GM11168 (cell line): Measurements from ENCODE around the gene PGS1.

ENCODE experiments used
- in situ Hi-C: fragments of 300-500 bp; cut with MboI; formaldehyde crosslinking; loops from one replicate; pipeline ENCODE4 v1.12.0; 2022; ENCODE audit warnings: low sequenced_read_pairs; ENCODE audit not compliant: unreplicated experiment

The PGS1 gene

DNA sequence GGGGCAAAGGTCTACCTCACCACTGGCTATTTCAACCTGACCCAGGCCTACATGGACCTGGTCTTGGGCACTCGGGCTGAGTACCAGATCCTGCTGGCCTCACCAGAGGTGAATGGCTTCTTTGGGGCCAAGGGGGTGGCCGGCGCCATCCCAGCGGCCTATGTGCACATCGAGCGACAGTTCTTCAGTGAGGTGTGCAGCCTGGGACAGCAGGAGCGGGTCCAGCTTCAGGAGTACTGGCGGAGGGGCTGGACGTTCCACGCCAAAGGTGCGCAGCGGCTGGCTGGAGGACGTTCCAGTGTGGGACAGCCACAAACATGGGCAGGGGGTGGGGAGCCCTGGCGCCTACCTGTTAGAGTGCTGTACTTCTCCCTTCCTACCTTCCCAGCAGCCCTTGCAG, 25.4 kb downstream of the PGS1 start:
- in situ Hi-C loops = no loop called here

DNA sequence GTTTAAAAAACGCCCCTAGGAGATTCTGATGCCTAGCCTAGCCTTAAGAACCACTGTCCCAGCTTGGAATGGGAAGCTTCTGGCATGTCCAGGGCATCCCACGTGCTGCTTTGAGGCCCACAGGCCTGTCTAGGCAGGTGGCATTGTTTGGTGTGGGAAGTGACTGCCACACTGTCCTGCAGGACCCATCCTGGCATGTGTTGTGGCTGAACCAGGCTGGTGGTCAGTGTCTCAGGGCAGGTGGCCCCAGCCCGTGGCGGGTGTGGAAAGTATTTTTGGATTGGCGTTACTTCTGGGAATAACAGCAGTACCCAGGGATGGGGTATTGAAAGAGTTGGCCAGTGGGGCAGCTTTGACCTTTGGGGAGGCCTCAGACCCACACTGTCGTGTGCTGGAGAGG, 27.9 kb downstream of the PGS1 start:
- in situ Hi-C loops = no loop called here

DNA sequence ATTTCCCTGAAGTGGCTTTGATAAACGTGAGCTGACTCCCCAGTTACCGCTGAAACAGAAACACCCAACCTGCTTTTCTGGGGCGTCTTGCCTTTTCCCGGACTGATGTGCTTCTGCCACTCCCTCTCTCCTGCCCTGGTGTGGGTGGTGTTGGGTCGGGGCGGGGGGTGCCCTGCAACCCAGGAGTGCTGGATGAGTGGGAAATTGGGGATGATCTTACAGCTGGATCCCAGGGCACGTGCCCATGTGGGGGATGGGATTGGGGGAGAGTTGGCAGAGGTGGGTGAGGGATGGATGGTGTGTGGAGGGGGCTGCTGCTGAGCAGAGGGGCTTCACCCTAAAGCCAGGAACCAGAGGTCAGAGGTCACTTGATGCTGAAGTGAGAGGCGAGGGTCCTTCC, 28.5 kb downstream of the PGS1 start:
- in situ Hi-C loops = no loop called here

DNA sequence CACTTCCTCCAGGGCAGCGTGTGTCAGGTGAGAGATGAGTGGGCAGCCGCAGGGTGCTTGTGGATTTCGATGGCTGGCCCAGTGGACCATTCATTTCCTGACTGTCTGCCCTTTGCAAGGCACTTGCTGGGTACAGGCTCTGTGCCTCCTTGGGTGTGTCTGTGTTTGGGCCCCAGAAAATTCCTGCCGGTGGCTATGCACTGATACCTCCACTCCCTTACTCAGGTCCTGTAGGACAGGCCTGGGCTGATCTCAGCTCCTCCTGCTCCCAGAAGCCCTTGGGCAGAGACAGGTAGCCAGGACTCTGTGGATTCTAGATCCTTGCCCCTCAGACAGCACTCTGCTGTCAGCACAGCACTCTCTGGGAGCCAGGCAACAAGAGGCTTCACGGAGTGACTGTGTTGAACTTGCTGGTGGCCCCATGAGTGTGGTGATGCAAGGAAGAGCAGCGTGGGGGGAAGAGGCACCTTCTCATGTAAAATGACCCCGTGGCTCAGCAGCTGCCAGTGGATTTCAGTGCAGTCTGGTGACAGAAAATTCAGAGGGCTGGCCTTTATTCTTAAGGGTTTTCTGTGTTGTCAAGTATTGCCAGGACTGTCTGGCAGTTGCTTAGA, 29.0 kb downstream of the PGS1 start:
- in situ Hi-C loops = no loop called here

DNA sequence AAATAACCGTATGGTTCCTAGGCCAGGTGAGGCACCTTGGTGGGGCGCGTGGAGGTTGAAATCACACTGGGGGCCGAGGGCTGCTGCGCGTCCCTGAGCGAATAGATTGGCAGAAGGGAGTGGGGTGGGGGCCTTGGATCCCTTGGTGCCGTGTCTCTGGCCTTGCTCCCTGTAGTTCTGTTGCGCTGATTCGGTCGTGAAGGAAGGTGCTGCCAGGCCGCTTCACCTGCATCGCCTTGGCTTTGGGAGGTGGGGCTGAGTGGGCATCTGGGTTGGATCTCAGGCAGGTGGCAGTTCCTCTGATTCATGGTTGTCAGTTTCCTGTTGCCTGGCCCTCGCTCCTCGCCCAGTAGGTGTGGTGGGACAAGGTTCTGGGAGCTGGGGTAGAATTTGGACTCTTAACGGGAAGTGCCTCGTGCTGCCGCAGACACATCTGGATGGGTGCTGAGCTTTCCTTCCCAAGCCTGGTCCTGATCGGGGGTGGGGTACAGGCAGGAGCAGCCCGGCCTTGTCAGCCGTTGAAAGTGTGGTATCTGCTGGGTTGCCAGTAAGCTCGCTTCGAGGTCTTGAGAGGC, 30.1 kb downstream of the PGS1 start:
- in situ Hi-C loops = no loop called here

DNA sequence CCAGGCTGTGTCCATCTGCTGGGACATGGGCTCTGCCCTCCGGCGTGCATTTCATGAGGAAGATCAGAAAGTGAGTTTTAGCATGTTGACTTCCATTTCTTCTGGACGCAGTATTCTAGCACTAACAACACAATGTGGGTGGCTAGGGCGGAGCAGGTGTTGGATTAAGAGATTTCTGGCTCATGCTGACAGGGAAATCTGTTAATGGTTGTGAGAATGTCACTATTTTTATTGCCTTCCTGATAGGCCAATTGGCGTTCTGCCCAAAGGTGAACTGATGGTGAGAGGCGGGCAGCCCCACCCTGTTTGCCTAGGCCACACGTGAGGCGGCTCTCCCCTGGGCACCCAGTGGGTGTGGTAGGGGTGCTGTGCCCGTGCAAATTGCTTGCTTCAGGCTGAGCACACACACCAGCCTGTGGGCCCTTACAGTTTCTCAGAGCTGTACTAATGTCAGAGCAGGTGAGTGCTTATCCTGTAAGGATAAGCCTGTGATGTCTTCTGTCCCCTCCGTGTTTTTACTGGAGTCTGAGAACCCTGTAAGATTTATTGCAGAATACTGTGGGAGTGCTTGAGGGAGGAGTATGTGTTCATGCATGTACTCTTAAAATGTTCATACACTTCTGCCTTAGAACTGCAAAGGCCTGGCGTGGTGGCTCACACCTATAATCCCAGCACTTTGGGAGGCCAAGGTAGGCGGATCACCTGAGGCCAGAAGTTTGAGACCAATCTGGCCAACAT, 30.9 kb downstream of the PGS1 start:
- in situ Hi-C loops = no loop called here

DNA sequence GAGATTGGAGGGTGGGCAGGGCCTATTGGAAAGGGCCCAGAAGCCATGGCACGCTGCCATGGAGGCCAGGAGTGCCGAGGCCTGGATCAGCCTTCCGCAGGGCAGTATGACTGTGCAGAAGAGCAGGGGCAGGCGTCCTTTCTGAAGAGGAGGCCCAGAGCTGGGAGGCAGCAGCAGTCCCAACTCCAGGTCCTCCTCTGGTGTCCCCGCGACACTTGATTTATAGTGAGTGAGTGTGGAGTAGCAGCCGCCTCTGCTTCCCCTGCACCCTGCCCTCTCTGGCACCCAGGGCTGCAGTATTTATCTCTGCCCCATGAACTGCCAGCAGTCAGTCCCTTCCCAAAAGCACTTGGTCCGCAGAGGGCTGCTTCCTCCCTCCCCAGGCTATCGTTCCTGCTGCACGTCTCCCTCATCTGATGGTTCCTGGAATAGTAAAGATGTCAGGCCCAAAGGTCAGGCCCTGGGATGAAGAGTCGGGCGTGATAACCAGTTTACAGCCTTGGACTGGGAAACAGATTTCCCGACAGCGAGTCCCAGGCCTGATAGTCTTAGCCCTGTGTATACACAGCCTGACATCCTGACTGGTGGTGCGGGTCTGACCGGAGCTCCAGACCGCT, 32.9 kb downstream of the PGS1 start:
- in situ Hi-C loops = no loop called here

DNA sequence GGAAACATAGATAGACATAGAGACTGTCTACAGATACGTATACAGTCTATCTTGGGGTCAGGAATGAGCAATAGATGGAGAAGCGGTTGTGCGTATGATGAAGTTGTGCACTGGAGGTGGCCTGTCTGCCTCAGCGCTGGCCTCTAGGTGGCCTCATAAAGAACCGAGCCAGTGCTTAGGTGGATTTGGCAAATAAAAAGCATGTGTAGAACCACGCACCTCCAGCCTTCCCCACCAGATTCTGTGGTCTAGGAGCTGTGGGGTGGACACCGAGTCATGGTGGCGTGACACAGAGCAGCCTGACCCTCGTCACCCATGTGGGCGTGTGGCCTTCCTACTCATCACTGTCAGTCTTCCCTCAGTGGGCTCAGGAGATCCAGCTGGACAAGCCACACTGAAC, 34.0 kb downstream of the PGS1 start:
- in situ Hi-C loops = no loop called here

DNA sequence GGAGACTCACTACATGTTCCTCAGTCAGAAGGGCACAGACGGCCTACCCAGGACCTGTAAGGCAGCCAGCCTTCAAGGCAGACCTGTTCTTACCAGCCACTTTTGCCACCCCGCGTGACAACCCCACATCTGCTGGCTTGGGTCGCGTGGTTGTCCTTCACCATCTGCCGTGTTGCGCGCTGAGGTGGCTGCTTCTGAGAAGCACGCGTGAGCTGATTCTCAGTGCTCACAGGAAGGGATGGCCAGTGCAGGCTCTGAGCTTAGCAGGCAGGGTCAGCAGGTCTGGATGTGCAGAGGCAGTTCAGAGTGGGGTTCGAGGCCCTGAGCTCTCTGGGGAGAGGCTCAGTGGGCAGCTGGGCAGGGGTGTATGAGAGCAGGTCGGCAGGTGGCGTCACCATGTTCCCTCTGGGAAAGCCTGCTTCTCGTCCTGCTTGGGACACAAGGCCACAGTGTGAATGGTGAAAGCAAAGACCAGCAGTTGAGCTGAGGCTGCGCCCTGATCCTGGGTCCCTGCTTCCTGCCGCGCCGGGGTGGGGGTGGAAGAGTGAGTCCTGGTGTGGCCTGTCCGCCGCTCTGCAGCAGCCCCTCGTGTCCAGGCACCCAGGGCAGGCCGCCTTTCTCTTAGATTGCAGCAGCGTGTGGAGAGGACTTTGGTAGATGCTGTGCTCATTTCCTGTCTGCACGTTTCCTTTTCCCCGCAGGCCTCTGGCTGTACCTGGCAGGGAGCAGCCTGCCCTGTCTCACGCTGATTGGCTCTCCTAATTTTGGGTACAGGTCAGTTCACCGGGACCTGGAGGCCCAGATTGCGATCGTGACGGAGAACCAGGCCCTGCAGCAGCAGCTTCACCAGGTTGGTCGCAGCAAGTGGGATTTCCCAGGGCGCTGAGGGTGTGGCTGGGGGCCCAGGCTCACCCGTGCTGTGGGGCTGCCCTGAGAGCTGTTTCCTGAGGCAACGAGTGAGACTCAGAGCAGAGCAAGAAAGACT, 36.0 kb downstream of the PGS1 start:
- in situ Hi-C loops = no loop called here

DNA sequence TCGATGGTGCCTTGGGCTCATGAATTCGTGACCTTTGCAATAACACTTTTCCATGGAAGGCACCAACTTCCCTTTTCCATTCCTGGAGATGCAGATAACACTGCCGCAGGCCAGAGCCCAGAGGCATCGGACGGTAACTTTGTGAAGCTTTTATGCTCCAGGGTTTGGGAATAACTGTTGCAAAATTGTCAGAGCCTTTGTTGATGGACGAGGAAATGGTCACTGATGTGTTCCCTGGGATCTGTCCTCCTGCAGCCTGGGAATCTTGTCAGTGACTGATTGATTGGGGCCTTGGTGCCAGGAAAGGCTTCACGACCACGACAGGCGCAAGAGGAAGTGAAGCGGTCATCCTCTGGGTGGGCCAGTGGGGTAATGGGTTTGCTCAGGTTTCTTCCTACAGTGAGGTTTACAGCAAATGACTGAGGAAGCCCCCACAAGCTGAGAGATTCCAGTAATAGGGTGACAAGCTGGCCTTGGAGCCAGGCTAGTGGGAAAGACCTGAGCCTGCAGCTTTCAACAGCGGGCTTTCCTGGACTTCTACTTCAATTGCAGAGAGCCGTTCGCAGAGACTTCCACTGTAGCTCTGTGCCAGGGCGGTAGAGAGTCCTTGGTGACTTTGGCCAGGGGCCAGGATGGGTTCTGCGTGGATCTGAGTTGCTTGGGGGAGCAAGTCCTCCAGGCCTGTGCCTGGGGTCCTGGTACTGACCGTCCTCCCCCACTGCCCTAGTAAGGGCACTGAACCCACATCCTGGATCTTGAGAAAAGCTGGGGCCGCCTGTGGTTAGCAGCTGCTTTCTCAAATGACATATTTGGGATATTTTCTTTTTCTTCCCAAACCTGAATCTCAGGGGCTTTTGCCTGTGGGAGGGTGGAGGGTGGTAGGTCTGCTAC, 37.6 kb downstream of the PGS1 start:
- in situ Hi-C loops = no loop called here

DNA sequence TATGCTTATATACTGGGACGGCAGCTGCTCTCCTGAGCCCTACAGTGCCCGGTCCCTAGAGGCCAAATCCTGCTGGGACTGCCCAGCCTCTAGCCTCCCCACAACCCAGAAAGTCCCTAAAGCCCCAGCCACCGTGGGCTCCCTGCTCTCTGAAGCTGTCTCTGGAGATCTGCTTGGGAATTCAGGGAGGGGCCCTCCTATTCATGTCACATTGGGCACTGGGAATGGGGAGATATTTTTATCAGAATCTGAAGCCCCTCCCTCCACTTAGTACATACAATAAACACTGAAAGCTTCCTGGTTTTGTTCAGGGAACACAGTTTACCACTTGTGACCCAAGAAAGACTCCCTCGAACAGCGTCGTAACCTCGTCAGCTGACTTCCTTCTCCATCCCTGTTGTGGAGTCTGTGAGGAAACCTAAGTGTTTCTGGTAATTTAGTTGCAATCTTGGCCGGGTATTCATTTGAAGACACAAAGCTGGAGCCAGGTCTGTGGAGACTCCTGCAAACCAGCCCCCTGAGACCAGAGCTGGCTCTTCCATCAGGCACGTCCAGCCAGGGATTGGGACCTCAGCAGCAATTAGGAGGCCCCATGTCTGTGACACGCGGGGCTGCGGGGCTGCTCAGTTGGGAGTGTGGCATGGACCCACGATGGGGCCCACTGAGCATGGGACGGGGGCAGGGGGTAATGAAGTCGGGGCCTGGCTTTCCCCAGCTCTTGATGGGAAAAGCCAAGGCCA, 38.5 kb downstream of the PGS1 start:
- in situ Hi-C loops = no loop called here

DNA sequence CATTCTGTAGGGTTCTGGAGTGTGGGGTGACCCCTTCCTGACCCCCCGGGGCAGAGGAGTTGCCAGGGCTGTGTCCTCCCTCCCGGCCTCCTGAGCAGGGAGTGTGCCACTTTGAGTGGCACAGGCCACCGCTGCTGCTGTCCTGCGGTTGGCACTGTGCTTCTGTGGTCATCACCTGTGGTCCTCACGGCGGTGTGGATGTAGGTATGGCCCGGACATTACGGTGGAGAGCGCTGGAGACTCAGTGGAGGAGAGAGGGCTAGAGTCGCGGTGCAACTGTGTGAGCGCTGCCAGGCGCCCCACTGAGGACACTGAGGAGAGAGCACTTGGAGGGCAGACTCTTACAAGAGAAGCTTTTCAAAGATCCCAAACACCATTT, 39.1 kb downstream of the PGS1 start:
- in situ Hi-C loops = no loop called here

DNA sequence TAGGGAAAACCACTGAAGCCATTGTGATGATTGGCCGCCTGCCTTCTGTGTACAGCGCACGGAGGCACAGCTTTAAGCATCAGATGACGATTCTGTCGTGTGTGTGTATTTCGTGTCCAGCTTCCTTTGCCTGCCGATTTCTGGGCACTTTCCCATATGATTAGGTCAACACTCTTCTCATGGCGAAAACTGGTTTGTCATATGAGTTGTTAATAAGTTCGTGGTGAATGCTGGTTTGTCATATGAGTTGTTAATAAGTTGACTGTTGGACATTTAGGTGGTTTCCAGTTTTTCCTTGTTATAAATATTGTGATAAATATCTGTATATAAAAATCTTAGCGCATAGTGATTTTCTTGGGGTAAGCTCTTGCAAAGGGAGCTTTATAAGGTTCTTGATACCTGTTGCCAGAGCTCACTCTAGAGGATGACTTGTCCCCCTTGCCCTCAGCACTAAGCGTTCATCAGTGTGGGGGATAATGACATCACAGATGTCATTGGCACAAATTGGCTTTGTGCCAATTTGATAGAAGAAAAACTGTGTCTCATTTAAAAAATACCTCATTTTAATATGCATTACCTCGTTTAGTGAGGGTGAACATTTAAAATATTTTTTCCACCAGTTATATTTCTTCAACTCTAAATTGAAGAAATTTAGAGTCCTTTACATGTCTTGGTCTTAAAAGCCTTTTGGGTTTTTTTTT, 40.0 kb downstream of the PGS1 start:
- in situ Hi-C loops = no loop called here

DNA sequence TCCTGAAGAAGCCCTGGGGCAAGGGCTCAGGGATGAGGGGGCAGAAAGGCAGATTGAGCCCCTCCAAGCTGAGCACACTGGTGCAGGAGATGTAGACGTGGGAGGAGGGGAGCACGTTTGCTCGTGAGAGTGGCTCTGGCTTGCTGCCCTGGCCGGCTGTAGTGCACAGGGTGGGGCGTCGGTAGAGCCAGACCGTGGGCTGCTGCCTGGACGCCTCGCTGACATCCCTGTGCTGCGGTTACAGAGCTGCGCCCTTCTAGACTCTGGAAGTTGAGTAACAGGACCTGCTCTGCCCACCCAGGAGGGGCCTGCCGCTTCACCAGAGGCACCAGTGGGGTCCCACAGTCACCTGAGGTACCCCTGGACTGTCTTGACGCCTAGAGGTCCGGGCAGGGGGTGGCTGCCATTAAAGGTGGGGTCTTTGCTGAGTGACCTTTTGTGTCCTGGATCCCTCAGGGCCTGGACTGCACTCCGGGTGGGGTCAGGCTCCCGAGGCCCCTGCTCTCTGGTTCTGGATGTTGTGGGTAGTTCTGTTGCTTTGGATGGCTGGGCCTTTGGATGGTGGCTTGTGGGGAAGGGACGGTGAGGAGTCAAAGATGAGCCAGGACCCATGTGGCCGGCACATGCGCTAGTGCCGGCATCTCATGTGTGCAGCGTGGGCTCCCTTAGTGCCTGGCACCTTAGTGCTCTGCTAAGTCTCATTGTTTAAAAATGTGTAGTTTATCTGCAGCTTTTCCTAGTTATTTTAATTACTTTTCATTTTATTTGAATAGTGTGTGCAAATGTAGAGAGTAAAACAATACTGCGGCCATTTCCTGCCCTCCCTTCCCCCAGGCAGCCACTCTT, 41.7 kb downstream of the PGS1 start:
- in situ Hi-C loops = no loop called here

DNA sequence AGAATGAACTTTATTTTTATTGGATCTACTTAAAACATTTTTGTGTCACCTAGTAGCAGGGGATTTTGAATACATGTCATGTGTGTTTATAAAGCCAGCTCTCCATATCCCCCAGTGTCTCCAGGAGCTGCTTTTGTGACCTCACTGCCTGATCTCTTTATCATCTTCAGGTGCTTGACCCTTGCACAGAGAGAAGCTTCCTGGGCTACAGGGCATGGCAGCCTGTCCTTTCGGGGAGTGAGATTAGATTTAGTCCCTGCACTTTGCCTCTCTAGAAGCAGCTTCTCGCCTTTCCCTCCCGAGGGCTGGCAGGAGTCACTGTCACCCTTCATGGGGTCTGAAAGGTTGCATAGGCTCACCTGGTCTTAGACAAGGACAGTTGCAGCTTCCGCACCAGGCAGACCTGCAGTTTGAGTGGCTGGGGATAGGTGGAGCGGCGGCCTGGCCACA, 42.7 kb downstream of the PGS1 start:
- in situ Hi-C loops = no loop called here

DNA sequence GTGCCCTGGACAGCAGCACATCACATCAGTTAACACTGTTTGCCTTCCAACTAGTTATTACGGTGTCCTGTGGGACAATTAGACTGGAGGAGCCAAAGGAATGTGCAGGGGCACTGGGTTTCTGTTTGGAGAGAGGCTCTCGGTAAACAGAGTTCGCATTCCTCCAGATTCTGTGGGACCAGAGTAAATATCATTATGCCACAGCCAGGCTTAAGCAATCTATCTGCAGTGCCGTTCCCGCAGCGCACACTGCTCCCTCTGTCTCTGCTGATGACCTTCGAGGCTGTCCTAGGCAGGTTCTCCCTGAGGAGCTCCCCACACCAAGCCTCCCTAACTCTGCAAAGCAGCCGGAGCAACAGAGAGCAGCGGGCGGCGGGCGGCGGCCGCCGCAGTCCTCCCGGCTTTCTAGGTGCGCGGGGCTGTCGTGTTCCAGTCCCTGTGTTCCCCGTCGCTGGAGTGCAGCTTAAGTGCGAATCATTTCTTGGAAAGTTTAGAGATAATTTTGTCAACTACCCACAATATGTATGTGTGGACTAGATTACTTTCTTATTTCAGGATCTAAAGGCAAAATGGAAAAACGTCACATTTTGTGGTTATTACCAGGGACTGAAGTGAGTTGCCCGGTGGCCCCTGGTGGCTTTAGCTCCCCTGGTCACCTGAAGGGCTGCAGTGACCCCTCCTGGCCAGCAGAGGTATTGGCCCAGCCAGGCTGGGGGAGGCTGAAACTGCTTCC, 43.3 kb downstream of the PGS1 start:
- in situ Hi-C loops = no loop called here

DNA sequence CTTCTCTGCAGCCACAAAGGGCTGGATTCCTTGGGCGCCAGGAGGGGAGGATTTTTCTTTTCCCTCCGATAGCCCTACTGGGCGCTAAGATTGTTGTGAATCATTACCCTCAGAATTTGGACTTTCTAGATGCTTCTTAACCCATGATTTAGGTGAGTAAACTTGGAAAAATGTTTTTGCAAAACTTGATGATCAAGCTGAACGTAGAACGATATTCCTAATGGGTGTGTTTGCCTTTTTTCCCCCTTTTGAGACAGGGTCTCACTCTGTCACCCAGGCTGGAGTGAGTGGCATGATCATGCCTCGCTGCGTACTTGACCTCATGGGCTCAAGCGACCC, 43.8 kb downstream of the PGS1 start:
- in situ Hi-C loops = no loop called here
